ENCODE data around the gene DCDC1. TPM values are rescaled to one million over a fixed set of nuclear protein-coding genes. Genes with fewer than 3 reads are reported as not detected.

Gene DCDC1
- total RNA-seq, 1 experiment from 2014 or later: not detected

GRCh38 chr11:30853439-30853838 is 516.1 kb downstream of the DCDC1 start:
- no peak for DNase-seq (ENCODE audit: low spot score)

GRCh38 chr11:30852645-30853044 is 516.9 kb downstream of the DCDC1 start:
- DNase-seq (ENCODE audit: low spot score): no peak

- DNase-seq (ENCODE audit: low spot score): no peak
Measured at GRCh38 chr11:30852091-30852490, 517.4 kb downstream of the DCDC1 start.

- no peak for DNase-seq (ENCODE audit: low spot score)
Measured at GRCh38 chr11:30837252-30837651, 532.3 kb downstream of the DCDC1 start.

GRCh38 chr11:30832831-30833230 is 536.7 kb downstream of the DCDC1 start:
- DNase-seq (ENCODE audit: low spot score): no peak

- DNase-seq (ENCODE audit: low spot score): no peak
Measured at GRCh38 chr11:30830681-30831080, 538.9 kb downstream of the DCDC1 start.

- DNase-seq (ENCODE audit: low spot score): no peak
Measured at GRCh38 chr11:30826911-30827310, 542.6 kb downstream of the DCDC1 start.

GRCh38 chr11:30825723-30826122 is 543.8 kb downstream of the DCDC1 start:
- no peak for DNase-seq (ENCODE audit: low spot score)

- DNase-seq (ENCODE audit: low spot score): no peak
Measured at GRCh38 chr11:30823119-30823518, 546.4 kb downstream of the DCDC1 start.

GRCh38 chr11:30821438-30821965 is 548.0 kb downstream of the DCDC1 start:
- DNase-seq (ENCODE audit: low spot score): no peak

- no peak for DNase-seq (ENCODE audit: low spot score)
Measured at GRCh38 chr11:30818721-30819120, 550.8 kb downstream of the DCDC1 start.

- DNase-seq (ENCODE audit: low spot score): no peak
Measured at GRCh38 chr11:30816959-30817880, 552.3 kb downstream of the DCDC1 start.

- no peak for DNase-seq (ENCODE audit: low spot score)
Measured at GRCh38 chr11:30815619-30816018, 553.9 kb downstream of the DCDC1 start.

GRCh38 chr11:30814737-30815136 is 554.8 kb downstream of the DCDC1 start:
- no peak for DNase-seq (ENCODE audit: low spot score)

Other genes with a start within 250 kb of the DCDC1 start
- gene DNAJC24, start 121 bp upstream of the DCDC1 start, total RNA-seq (2014; rRNA removed; shearing (Covaris generic)): 6.6 TPM in 2 replicates
- 13.5 and 26.2 TPM in 2 replicates for gene IMMP1L, start 139.9 kb upstream of the DCDC1 start, total RNA-seq (2014; rRNA removed; shearing (Covaris generic))
- 23.0 and 24.6 TPM in 2 replicates for gene ELP4, start 140.0 kb upstream of the DCDC1 start, total RNA-seq (2014; rRNA removed; shearing (Covaris generic))